AG08396 (cell line): Measurements from ENCODE around the gene RIPK1.
"Not testable (repeated sequence)": the region's sequence is repeated elsewhere in the genome, so short reads cannot be mapped to it uniquely, and the experiment has no call there.

ENCODE experiments used
- DNase-seq: peaks from one replicate; pipeline ENCODE4 v3.0.0; 2012; ENCODE audit warnings: low spot score, mixed read lengths

RIPK1 gene

DNA sequence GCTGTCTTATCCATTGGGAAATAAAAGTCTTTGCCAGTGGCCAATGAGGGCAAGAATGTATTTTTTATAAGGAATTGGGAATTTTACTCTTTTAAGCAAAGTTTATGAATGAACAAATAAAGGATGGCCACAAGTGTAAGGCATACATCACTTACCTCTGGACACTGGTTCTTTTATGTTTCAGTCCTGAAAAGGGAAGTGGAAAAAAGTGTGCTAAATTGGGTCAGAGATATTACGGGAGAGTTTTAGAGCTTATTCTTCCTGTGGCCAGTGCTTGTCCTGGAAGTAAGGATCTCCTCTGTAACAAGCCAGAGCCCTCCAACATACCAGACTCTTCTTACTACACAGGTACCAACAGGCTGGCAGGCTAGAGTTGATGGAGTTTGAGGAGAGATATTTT lies 22.5 kb upstream of the RIPK1 start:
- no peak for DNase-seq

DNA sequence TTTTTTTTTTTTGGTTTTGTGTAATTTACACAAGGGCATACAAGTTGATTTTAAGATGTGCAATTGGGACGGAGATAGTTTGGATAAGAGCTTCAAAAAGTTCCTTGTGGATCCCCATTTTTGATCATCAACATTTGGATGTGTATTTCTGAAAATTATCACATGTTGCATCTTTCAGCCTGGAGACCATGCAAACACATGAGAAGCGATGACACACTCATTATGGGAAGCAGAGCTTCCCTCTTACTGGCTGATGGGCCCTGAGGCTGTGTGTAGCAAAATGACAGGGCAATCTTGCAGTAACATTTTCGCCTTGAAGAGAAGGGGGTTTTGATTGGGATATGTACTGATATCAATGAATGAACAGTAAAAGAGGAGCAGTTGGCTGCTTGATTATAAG lies 22.0 kb upstream of the RIPK1 start:
- DNase-seq = no peak

DNA sequence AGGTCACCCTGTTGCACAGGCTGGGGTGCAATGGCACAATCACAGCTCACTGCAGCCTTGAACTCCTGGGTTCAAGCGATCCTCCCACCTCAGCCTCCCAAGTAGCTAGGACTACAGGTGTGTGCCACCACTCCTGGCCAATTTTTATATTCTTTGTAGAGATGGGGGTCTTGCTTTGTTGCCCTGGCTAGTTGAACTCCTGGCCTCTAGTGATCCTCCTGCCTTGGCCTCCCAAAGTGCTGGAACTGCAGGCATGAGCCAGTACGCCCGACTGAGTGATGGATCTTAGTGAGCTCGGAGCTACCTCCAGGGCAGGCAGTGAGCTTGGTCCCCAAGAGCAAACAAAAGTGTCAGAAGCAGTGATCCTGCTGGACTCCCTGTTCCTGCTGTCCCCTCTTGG lies 20.3 kb upstream of the RIPK1 start:
- not testable (repeated sequence) for DNase-seq

DNA sequence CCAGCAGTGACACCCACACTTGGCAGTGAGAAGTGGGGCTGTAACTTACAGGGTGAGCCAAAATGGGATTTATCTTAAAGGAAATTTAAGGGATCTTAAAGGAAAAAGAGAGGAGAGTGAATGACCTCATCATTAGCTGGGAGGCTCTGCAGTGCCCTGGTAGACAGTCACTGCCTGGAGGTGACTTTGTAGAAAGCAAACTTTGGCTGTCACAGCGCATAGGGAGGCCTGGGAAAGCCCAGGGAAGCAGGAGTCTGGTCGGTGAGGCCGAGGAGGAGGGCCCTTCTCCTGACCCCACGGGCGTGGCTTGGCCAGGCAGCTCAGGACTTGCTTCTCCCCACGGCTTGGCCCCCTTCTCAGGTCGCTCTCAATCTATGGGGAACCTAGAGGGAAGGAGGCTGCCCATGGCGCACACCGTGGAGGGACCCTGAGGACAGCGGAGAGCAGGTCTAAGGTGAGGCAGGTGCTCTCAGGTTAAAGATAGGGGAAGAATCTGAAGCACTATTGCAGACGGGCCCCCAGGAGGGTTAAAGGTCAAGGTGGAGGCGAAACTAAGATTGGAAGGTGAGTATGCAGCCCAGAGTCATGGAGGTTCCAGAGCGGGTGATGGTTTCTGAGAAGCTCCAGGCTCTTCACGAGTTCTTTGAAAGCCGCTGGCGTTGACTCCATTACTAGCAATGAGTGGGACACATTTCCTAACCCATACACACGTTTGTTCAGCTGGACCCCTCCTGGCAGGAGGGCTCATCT lies 15.6 kb upstream of the RIPK1 start:
- no peak for DNase-seq

DNA sequence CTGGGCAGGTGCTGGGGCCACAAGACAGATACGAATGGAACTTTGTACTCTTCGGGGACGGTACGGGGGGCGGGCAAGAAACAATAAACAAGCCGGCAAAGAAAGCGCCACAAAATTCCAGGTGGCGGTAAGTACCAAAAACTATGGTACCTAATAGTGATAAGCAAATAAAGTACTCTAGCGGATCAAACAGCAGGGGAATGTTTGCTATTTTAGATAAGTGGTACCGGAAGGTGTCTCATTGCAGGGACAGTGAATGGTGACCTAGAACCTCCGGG lies 15.1 kb upstream of the RIPK1 start:
- DNase-seq = no peak

DNA sequence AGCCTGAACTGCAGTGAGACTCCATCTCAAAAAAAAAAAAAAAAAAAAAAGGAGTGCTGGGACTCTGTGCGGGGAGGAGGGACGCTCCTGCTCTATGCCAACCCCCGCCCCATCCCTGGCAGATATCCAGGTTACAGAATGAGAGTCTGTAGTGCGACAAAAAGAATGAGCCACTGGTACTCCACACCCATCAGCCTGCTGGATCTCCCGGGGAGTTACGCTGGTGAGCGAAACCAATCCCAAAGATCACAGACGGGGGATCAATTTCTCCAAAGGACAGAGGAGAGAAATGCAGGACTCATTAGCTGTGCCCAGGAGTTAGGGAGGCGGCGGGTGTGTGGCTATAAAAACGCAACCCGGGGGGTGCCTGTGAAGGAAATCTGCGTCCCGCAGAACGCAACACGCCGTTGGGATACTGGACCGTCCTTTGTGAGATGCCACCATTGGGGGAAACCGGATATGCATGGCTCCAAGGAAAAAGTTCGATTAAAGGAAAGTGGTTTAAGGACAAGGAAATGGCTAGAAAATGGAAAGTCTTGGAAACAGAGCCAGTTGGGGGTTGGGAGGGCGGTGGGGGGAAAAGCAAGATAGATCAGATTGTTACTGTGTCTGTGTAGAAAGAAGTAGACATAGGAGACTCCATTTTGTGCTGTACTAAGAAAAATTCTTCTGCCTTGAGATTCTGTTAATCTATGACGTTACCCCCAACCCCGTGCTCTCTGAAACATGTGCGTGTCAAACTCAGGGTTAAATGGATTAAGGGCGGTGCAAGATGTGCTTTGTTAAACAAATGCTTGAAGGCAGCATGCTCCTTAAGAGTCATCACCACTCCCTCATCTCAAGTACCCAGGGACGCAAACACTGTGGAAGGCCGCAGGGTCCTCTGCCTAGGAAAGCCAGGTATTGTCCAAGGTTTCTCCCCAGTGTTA lies 13.8 kb upstream of the RIPK1 start:
- peak; percentile 33 for DNase-seq

DNA sequence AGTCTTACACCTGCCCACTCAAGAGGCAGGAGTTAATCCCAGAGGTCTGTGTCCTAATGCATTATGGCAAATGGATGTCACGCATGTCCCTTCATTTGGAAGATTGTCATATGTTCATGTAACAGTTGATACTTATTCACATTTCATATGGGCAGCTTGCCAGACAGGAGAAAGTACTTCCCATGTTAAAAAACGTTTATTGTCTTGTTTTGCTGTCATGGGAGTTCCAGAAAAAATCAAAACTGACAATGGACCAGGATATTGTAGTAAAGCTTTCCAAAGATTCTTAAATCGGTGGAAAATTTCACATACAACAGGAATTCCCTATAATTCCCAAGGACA lies 13.2 kb upstream of the RIPK1 start:
- not testable (repeated sequence) for DNase-seq

DNA sequence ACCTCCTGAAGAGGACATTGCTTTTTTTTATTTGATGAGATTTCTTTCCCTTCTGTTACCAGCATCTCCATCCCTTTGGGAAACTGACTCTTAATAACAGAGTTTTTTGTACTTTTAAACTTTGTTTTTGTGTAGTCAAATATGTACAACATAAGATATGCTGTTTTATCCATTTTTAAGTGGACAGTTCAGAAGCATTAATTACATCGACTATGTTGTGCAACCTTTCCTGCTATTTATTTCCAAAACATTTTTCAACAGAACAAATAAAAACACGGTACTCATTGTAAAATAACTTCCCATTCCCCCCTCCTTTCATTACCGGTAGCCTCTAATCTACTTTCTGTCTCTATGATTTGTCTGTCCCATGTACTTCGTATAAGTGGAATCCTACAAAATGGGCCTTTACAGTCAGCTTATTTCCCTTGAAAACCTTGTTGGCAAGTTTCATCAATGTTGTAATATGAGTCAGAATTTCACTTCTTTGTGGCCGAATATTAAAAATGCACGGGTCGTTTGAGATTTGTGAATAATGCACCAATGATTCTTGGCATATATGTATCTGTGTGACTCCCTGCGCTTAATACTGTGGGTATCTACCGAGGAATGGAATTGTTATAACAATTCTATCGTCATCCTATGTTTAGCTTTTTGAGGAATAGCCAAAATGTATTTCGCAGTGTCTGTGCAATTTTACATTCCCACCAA lies 11.1 kb upstream of the RIPK1 start:
- DNase-seq = no peak

DNA sequence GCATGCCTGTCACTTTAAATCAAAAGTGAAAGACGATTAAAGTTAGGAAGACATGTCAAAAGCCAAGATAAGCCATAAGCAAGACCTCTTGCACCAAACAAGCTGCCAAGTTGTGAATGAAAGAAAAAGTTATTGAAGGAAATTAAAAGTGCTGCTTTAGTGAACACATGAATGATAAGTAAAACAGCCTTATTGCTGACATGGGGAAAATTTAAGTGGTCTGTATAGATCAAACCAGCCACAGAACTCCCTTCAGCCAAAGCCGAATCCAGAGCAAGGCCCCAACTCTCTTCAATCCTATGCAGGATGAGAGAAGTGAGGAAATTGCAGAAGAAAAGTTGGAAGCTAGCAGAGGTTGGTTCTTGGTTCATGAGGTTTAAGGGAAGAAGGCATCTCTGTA lies 9.3 kb upstream of the RIPK1 start:
- no peak for DNase-seq

DNA sequence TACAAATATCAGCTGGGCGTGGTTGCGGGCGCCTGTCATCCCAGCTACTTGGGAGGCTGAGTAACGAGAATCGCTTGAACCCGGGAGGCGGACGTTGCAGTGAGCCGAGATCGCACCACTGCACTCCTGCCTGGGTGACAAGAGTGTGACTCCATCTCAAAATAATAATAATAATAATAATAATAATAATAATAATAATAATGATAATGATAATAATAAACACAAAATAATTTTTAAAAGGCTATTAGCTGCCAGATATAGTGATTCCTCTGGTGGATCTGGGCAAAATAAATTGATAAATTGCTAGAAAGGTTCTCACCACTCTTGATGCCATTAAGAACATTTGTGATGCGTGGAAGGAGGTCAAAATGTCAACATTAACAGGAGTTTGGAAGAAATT lies 8.2 kb upstream of the RIPK1 start:
- not testable (repeated sequence) for DNase-seq

DNA sequence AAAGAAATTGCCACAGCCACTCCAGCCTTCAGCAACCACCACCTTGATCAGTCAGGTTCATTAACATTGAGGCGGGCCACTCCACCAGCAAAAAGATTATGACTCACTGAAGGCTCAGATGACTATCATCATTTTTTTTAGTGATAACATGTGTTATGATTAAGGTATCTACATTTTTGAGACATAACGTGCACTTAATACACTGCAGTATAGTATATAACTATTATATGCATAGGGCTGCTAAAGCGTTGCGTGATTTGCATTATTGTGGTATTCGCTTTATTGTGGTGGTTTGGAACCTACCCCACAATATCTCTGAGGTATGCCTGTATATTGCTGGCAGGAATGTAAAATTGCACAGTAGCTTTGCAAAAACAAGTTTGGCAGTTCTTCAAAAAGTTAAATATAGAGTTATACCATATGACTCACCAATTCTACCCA lies 6.8 kb upstream of the RIPK1 start:
- no peak for DNase-seq

DNA sequence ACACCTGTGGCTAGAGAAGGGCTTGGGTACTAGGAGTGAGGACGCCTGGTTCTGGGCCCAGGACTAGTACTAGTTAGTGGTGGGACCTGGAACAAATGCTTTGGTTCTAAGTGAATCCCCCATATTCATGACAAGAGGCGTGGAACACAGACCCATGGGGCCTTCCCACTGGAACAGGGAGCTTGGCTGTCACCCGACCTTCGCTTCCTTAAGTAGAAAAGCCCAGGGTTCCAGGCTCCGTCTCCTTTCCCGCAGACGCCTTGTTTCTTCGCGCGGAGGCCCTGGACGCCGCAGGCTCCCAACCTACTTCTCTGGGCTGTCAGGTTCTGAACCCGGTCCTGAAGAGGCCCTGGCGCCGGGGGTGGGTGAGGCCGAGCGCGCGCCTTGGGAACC lies 5.0 kb upstream of the RIPK1 start:
- DNase-seq = not testable (repeated sequence)

DNA sequence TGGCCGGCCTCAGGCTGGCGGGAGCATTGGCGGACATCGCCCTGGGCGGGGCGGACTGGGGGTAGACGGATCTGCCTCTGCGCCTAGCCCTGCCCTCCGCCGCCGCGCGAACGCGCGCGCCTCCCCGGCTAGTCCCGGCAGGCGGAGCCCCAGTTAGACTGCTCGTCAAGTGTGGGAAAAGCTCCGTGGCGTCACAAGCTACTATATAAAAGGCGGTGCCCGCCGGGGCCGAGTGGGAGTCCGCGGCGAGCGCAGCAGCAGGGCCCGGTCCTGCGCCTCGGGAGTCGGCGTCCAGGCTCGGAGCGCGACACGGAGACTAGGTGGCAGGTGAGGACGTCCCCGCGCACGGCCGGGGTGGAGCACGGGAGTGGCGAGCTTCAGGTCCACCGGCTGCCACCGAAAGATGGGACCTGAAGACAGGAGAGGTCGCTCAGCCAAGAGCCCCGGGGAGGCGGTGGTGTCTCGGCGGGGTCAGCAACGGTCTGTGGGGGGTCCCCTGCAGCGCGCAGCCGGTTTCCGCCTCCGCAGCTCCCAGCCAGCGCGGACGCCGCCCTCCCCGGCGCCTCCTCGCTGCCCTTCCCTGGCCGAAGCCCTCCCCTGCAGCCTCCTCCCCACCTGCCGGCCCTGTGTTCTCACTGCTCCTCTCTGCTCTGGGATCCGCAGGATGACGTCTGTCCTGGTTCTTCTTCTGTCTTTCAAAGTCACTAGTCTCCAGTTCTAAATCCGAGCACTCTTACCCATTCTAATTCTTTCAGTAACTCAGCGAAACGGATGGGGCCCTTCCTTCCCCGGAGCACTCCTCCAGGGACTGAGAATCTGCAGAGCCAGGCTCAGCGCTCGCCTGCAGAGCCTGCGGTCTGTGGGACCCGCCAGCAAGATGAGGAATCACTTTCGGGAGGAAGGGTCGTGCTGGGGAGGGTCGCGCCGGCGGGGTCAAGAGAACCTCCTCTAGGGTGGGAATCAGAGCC lies 4.3 kb upstream of the RIPK1 start:
- DNase-seq = peak; percentile 96

DNA sequence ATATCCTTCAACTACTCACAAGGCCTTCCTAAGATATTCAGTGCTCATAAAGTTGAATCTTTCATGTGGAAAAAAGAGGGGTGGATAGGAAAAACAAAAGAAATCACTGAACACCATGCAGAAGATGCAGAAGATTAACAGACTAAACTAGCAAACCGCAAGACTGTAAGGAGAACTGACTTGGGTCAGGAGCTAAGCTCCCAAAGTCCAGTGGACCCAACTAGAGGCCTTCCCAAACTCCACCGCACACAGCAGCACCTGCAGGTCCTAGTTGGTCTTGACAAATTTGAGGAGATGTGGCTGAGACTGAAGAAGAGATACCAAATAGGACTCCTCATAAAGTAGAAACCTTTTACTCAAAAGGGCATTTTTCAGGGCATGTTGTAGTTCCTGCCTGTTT lies 3.3 kb downstream of the RIPK1 start:
- no peak for DNase-seq

DNA sequence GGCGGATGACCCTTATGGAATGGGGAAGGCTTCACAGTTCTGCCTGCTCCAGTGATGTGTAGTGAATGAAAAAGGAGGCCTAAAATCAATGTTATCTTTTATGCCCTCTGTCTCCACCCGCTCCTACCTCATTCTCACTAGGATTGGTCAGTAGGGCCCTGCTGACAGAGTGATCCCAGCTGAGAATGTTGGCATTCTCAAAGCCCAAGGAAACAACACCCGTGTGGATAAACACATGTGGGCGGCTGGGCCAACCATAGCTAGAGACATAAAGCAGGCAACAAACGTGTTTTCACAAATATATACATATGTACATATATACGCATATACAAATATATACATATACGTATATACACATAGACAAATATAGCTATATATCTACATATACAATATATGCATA lies 4.5 kb downstream of the RIPK1 start:
- peak; percentile 69 for DNase-seq

DNA sequence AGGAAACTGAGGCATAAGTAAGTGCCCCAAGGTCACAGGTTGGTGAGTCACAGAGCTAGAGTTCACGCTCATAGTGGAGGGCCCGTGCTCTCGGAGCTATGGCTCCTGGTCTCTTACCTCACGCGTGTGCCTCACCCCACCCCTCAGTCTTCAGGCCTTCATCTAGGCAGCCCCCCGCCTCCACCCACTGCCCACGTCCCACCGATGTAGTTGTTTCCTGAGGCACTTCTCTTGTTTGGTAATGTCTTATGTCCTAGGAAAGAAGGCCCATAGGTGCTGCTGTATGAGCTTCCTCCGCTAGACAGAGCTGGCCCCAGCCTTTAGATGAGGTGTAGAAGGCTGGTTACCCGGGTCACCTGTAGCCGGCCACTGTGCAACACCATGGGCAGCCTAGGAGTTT lies 5.1 kb downstream of the RIPK1 start:
- no peak for DNase-seq

DNA sequence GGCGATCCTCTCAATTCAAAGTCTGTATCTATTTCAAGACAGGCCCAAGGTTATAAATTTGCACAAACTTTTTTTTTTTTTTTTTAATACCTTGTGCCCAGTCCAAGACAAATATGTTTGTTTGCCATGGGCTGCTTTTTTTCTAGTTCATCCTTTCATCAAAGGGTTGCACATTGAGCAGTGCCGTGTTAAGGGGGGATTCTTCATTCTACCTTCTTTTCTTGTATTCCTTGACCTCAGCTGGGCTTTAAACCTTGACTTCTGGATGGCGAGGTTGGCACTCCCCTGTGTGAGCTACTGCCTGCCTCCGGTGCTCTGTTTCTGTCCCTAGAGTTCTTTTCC lies 7.4 kb downstream of the RIPK1 start:
- DNase-seq = no peak

DNA sequence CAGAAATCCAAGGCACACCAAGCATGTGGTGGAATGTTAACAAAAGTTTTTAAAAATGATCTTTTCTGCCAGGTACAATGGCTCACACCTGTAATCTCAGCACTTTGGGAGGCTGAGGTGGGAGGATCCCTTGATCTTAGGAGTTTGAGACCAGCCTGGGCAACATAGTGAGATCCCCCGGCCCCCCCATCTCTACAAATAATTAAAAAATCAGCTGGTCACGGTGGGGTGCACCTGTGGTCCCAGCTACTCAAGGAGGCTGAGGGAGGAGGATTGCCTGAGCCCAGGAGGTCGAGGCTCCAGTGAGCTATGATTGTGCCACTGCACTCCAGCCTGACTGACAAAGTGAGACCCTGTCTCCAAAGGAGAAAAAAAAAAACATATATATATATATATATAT lies 8.0 kb downstream of the RIPK1 start:
- DNase-seq = no peak

DNA sequence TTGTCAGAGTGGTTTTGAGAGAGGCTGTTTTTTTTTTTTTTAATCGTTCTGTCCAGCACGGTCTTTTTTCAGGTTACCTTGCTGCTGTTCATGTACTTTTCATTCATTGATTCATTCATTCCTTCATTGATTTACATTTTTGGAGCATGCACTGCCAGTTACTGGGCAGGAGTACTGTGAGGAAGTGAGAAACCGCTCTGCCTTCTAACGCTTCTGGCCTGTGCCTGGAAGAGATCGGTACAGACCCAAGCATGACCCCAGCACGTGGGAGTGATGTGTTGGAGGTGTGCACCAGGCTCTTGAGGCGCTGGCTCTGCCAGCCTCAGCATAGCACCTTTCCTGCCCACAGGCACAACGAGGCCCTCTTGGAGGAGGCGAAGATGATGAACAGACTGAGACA lies 9.1 kb downstream of the RIPK1 start:
- no peak for DNase-seq

DNA sequence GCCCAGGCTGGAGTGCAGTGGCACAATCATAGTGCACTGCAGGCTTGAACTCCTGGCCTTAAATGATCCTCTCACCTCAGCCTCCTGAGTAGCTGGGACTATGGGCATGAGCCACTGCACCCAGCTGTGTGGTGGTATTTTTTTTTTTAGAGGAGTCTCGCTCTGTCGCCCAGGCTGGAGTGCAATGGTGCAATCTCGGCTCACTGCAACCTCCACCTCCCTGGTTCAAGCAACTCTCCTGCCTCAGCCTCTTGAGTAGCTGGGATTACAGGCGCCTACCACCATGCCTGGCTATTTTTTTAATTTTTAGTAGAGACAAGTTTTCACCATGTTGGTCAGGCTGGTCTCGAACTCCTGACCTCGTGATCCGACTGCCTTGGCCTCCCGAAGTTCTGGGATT lies 10.7 kb downstream of the RIPK1 start:
- not testable (repeated sequence) for DNase-seq

DNA sequence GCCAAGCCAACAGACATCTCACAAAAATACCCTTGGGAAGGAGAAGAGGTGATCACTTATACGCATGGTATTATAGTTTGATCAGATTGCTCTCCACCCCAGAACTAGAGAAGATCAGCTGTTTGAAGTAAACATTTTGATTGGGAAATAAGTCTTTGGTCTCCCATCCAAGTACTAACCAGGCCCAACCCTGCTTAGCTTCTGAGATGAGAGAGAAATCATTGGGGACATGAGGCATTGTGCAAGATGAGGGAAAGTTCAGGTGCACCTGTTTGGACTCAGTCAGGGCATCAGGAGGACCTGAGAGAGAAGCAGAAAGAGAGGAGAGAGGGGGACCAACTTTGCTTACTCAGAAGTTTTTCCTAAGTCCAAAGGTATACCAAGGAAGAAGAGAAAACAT lies 11.4 kb downstream of the RIPK1 start:
- DNase-seq = no peak

DNA sequence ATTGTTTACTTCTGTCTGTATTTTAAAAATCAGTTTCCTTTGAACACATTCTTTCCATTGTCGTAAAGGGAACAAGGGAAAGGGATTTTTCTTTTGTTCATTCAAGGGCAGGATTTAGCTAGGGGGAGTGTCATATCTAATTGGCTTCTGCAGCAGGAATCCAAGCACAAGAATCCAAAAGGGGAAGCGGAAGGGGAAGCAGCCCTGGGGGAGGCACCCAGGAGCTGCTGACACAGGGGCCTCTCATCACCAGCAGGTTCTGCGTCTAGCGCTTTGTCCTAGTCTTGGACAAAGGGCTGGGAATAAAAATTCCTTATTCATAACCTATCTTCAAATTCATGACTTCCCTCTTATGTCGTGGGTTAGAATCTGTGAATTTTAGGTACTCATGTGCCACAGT lies 13.7 kb downstream of the RIPK1 start:
- DNase-seq = no peak
